Activated B cell treated with CpG ODN at 0.5 μM for 24 hours (primary cell): ENCODE data around the gene SHISA7. TPM values are rescaled to one million over a fixed set of nuclear protein-coding genes. Genes with fewer than 3 reads are reported as not detected.

Source experiments
- ATAC-seq: fragments of 200-7000 bp; cut with Tn5 transposase; one replicate; pipeline ENCODE4 v1.10.0; 2021; ENCODE audit warnings: low read depth, mild to moderate bottlenecking, moderate library complexity
- CTCF ChIA-PET: fragments of 350-600 bp; sonication (Branson Sonifier 250); formaldehyde crosslinking; loops from one replicate; lab custom pipeline; 2021; ENCODE audit warnings: antibody characterized with exemption; lab: Charles Lee
- POLR2A ChIA-PET: fragments of 350-600 bp; sonication (Branson Sonifier 250); formaldehyde crosslinking; loops from one replicate; lab custom pipeline; 2021; ENCODE audit warnings: antibody characterized with exemption; lab: Charles Lee
- DNase-seq: peaks from one replicate; pipeline ENCODE4 v3.0.0; 2022
- H3K27ac Mint-ChIP-seq: one replicate; pipeline ENCODE4 v1.8.0; 2020; ENCODE audit warnings: mixed read lengths
- H3K27me3 Mint-ChIP-seq: one replicate; pipeline ENCODE4 v1.8.0; 2021; ENCODE audit warnings: mixed read lengths
- H3K36me3 Mint-ChIP-seq: one replicate; pipeline ENCODE4 v1.8.0; 2021; ENCODE audit warnings: low read depth, mixed read lengths
- H3K4me1 Mint-ChIP-seq: one replicate; pipeline ENCODE4 v1.8.0; 2021; ENCODE audit warnings: mixed read lengths
- H3K4me3 Mint-ChIP-seq: one replicate; pipeline ENCODE4 v1.8.0; 2020; ENCODE audit warnings: mild to moderate bottlenecking, mixed read lengths
- H3K9me3 Mint-ChIP-seq: one replicate; pipeline ENCODE4 v1.8.0; 2020; ENCODE audit warnings: mixed read lengths
- intact Hi-C: fragments of 100-400 bp; cut with micrococcal nuclease; formaldehyde crosslinking; loops from one replicate; pipeline ENCODE4 v1.15.1; 2024
- total RNA-seq: library from RNA; stranded (reverse); gene quantifications from 2 replicates; pipeline ENCODE4 v1.2.3, GENCODE V29; 2022
- TF ChIP-seq, protein P1 (sequence below): fragments of 200-600 bp; IDR thresholded peaks from one replicate; pipeline ENCODE4 v1.8.0; 2022; ENCODE audit warnings: antibody characterized with exemption, mild to moderate bottlenecking

Gene SHISA7
- total RNA-seq, 1 donor from 2014 or later: not detected

DNA sequence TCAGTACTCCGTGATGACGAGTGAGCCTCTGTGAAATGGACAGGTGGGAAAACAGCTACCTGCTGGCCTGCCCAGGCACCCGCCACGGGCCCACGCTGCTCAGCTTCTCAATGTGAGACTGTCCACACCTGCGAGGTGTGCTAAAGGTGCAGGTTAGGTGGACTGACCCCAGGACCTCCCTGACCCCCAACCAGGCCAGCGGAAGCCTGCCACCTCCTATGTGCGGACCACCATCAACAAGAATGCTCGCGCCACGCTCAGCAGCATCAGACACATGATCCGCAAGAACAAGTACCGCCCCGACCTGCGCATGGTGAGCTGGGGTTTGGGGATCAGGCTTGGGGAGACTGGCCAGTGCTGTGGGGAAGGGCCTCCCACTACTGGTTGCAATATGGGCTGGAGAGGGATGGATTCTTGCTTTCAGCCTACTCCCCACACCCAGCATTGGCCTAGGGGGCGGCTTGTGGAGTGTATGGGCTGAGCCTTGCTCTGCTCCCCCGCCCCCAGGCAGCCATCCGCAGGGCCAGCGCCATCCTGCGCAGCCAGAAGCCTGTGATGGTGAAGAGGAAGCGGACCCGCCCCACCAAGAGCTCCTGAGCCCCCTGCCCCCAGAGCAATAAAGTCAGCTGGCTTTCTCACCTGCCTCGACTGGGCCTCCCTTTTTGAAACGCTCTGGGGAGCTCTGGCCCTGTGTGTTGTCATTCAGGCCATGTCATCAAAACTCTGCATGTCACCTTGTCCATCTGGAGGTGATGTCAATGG lies 55.2 kb downstream of the SHISA7 start:
- DNase-seq (no peak), ATAC-seq (no peak)
- Mint-ChIP-seq H3K4me3 (peak overlapping the region; percentile 100), H3K9me3 (no peaks in the 10 kb centered on the region), H3K27ac (peak overlapping the region; percentile 30), H3K4me1 (peaks cover 66% of the 10 kb centered on the region), H3K27me3 (no peaks in the 10 kb centered on the region), H3K36me3 (peaks cover 69% of the 10 kb centered on the region)
- ChIA-PET CTCF (interaction anchor here (1.1 kb wide), 1 partner anchor 116 kb away, joined by 3 read pairs; no protein-coding TSS in a partner anchor), POLR2A (interaction anchor here (1.2 to 11.3 kb wide), 4 partner anchors 15 to 129 kb away, joined by 4 to 215 read pairs (median 8); partner anchors contain the start of genes HSPBP1, PPP6R1, UBE2S and ZNF628)
- TF ChIP-seq, protein P1, sequence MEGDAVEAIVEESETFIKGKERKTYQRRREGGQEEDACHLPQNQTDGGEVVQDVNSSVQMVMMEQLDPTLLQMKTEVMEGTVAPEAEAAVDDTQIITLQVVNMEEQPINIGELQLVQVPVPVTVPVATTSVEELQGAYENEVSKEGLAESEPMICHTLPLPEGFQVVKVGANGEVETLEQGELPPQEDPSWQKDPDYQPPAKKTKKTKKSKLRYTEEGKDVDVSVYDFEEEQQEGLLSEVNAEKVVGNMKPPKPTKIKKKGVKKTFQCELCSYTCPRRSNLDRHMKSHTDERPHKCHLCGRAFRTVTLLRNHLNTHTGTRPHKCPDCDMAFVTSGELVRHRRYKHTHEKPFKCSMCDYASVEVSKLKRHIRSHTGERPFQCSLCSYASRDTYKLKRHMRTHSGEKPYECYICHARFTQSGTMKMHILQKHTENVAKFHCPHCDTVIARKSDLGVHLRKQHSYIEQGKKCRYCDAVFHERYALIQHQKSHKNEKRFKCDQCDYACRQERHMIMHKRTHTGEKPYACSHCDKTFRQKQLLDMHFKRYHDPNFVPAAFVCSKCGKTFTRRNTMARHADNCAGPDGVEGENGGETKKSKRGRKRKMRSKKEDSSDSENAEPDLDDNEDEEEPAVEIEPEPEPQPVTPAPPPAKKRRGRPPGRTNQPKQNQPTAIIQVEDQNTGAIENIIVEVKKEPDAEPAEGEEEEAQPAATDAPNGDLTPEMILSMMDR: no peak
- intact Hi-C loops: no loop called here

DNA sequence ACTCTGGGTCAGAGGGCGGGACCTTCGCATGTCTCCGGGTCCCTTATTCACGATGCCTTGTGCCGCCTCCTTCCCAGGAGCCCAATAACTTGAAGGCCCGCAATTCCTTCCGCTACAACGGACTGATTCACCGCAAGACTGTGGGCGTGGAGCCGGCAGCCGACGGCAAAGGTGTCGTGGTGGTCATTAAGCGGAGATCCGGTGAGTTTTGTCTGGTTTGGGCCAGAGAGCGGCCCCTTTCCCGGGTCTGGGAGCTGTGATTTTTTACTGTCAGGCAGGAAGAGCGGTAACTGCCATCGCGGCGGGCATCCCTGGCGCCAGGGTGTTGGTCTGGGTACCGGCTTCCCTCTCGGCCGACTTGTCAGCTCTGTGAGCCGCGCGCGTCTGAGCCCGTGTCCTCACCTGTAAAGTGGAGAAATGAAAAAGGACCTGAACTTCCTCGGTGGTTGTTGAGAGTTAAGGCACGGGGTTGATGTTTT lies 56.6 kb downstream of the SHISA7 start:
- ChIA-PET POLR2A (interaction anchor here (1.2 to 11.3 kb wide), 6 partner anchors 16 to 131 kb away, joined by 3 to 215 read pairs (median 10); partner anchors contain the start of genes PPP6R1, UBE2S and ZNF628), CTCF (interaction anchor here (1.1 kb wide), 1 partner anchor 117 kb away, joined by 3 read pairs; no protein-coding TSS in a partner anchor)
- intact Hi-C loops: loop anchor here (1.0 kb wide), 1 partner anchor 117 kb away; no protein-coding TSS in a partner anchor
- no peaks in the 10 kb centered on the region for H3K9me3 Mint-ChIP-seq
- no peaks in the 10 kb centered on the region for H3K27me3 Mint-ChIP-seq
- ATAC-seq: no peak
- H3K27ac Mint-ChIP-seq: peak overlapping the region; percentile 99
- peaks cover 67% of the 10 kb centered on the region for H3K4me1 Mint-ChIP-seq
- H3K4me3 Mint-ChIP-seq: peak overlapping the region; percentile 100
- peaks cover 59% of the 10 kb centered on the region for H3K36me3 Mint-ChIP-seq
- TF ChIP-seq, protein P1: no peak
- no peak for DNase-seq

DNA sequence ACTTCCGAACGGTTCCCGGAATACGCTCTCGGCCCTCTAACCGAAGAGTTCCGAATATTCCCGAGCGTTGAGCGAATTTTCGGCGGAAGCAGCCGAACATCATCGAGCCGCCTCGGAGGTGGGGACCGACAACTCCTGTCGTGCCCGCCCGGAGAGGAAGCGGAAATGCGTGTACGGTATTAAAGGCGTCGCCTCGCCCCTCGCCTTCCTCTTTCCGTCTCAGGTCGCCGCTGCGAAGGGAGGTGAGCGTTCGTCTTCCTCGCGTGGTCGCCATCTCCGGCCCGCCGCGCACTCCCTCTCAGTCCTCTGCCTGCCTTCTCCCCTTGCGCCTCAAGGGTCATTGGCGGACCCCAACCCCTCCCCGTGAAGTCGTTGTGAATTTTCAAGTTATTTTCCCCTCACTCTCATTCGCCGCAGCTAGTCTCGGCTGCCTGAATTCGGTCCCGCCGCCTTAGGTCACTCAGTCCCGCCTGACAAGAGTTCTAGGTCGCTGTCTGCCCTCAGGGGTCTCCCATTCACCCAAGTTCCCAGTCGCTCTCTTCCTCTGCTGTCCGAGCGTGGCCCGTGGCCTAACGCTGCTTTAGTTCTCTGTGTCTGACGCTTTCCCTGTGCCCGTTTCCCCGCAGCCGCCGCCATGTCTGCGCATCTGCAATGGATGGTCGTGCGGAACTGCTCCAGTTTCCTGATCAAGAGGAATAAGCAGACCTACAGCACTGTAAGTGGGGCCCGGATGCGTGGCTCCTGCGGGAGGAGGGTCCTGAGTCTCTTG lies 57.2 kb downstream of the SHISA7 start, which contains the start of gene RPL28:
Gene RPL28 (plus strand): TSS at position 209 of the 769 bp plus-strand sequence. CDS start 426 bp downstream, at position 635.
- DNase-seq (peak; percentile 95), ATAC-seq (peak; percentile 79)
- POLR2A ChIA-PET: interaction anchor here (0.5 to 11.3 kb wide), 9 partner anchors 17 to 221 kb away, joined by 3 to 215 read pairs (median 6); partner anchors contain the start of genes ISOC2, PPP6R1, UBE2S and ZNF628
- no peaks in the 10 kb centered on the region for H3K9me3 Mint-ChIP-seq
- H3K36me3 Mint-ChIP-seq: peaks cover 52% of the 10 kb centered on the region
- peak within 1 kb of the TSS; percentile 99 for H3K27ac Mint-ChIP-seq
- peak within 1 kb of the TSS; percentile 100 for H3K4me3 Mint-ChIP-seq
- no peaks in the 10 kb centered on the region for H3K27me3 Mint-ChIP-seq
- TF ChIP-seq, protein P1: no peak
- CTCF ChIA-PET: no interaction called here
- peaks cover 67% of the 10 kb centered on the region for H3K4me1 Mint-ChIP-seq
- intact Hi-C loops: loop anchor here (1.0 to 2.0 kb wide), 12 partner anchors 22 to 1249 kb away; partner anchors contain the start of genes CNOT3, FIZ1, KMT5C and PPP6R1

- H3K4me3 Mint-ChIP-seq: peak overlapping the region; percentile 100
- peaks cover 63% of the 10 kb centered on the region for H3K4me1 Mint-ChIP-seq
- peak; percentile 76 for ATAC-seq
- peak overlapping the region; percentile 99 for H3K27ac Mint-ChIP-seq
- DNase-seq: peak; percentile 85
- POLR2A ChIA-PET: interaction anchor here (0.5 to 11.3 kb wide), 19 partner anchors 8 to 269 kb away, joined by 3 to 215 read pairs (median 6); partner anchors contain the start of genes FIZ1, ISOC2, KMT5C and PPP6R1
- H3K36me3 Mint-ChIP-seq: peaks cover 45% of the 10 kb centered on the region
- CTCF ChIA-PET: interaction anchor here (1.4 to 3.1 kb wide), 6 partner anchors 46 to 244 kb away, joined by 3 to 18 read pairs (median 6); partner anchors contain the start of gene KMT5C
- no peaks in the 10 kb centered on the region for H3K9me3 Mint-ChIP-seq
- TF ChIP-seq, protein P1: no peak
- H3K27me3 Mint-ChIP-seq: no peaks in the 10 kb centered on the region
- intact Hi-C loops: loop anchor here (1.0 to 2.0 kb wide), 11 partner anchors 23 to 1248 kb away; partner anchors contain the start of genes CNOT3, FIZ1, KMT5C and PPP6R1
Observed at GRCh38 chr19:55384920-55385723, 58.0 kb downstream of the SHISA7 start.
